Lower leg skin (tissue), 3 donors: ENCODE results near the gene CLUH.

Experiments used
- CTCF ChIP-seq, 3 donors: fragments of 450-650 bp; IDR thresholded peaks; one replicate each; pipeline ENCODE4 v1.5.1; 2016; ENCODE audit warnings: antibody characterized with exemption in 3 of 3, mild to moderate bottlenecking in 3 of 3, moderate library complexity in 2 of 3
- POLR2A ChIP-seq, 2 donors: fragments of 450-650 bp; IDR thresholded peaks; one replicate each; pipeline ENCODE4 v1.6.1; 2016 to 2017; ENCODE audit warnings: antibody characterized with exemption in 2 of 2, mild to moderate bottlenecking in 1 of 2, moderate library complexity in 1 of 2

GRCh38 chr17:2703181-2703580 lies 8.4 kb downstream of the CLUH start:
- no peak for TF ChIP-seq CTCF (IDR thresholded peaks at IDR 0.05)
- TF ChIP-seq POLR2A (IDR thresholded peaks at IDR 0.05) = no peak
